Neural cell (in vitro differentiated cells): ENCODE results near the gene FAAH. TPM values are rescaled to one million over a fixed set of nuclear protein-coding genes. Genes with fewer than 3 reads are reported as not detected.

ENCODE experiments used
- H2AFZ ChIP-seq: fragments of 200-600, 300-800 bp; sonication (generic), shearing (Covaris generic); 2 replicates; pipeline ENCODE4 v1.6.0; 2014; ENCODE audit warnings: low read depth, mild to moderate bottlenecking, antibody characterized with exemption, low read length, moderate library complexity
- H3F3A ChIP-seq: fragments of 200-600 bp; shearing (Covaris generic); 2 replicates; pipeline ENCODE4 v1.6.1; 2016; ENCODE audit warnings: mild to moderate bottlenecking, moderate library complexity, mixed read lengths, antibody characterized with exemption, low read length; ENCODE audit not compliant: insufficient read depth, poor library complexity, severe bottlenecking
- H3K27ac ChIP-seq: fragments of 200-600, 300-800 bp; sonication (generic), shearing (Covaris generic); 2 replicates; pipeline ENCODE4 v1.5.1; 2014; ENCODE audit warnings: mild to moderate bottlenecking, low read length, moderate library complexity
- H3K27me3 ChIP-seq: fragments of 300-800, 200-600 bp; sonication (generic), shearing (Covaris generic); 2 replicates; pipeline ENCODE4 v1.6.0; 2014; ENCODE audit warnings: mild to moderate bottlenecking, low read depth, low read length, moderate library complexity; ENCODE audit not compliant: insufficient read depth
- H3K36me3 ChIP-seq: fragments of 300-800, 200-600 bp; sonication (generic), shearing (Covaris generic); 2 replicates; pipeline ENCODE4 v1.5.1; 2014; ENCODE audit warnings: mild to moderate bottlenecking, antibody characterized with exemption, low read length, moderate library complexity; ENCODE audit not compliant: insufficient read depth
- H3K4me2 ChIP-seq: fragments of 300-800, 200-600 bp; sonication (generic), shearing (Covaris generic); 2 replicates; pipeline ENCODE4 v1.6.0; 2014; ENCODE audit warnings: mild to moderate bottlenecking, low read length
- H3K4me3 ChIP-seq: fragments of 300-800, 200-600 bp; sonication (generic), shearing (Covaris generic); 2 replicates; pipeline ENCODE4 v1.5.1; 2014; ENCODE audit warnings: mild to moderate bottlenecking, low read length, moderate library complexity
- H3K79me2 ChIP-seq: fragments of 200-600 bp; shearing (Covaris generic); replicated peaks from 2 replicates; pipeline ENCODE4 v1.6.0; 2014; ENCODE audit warnings: mild to moderate bottlenecking, low read length, moderate library complexity; ENCODE audit not compliant: insufficient read depth
- H3K9ac ChIP-seq: fragments of 300-800, 200-600 bp; sonication (generic), shearing (Covaris generic); 2 replicates; pipeline ENCODE4 v1.6.1; 2016; ENCODE audit warnings: mild to moderate bottlenecking, low read length, mixed read lengths
- H3K9me2 ChIP-seq: fragments of 200-600 bp; shearing (Covaris generic); 2 replicates; pipeline ENCODE4 v1.6.1; 2016; ENCODE audit warnings: mild to moderate bottlenecking, low read length, mixed read lengths; ENCODE audit not compliant: insufficient read depth
- H3K9me3 ChIP-seq: fragments of 200-600, 300-800 bp; sonication (generic), shearing (Covaris generic); 2 replicates; pipeline ENCODE4 v1.6.1; 2016; ENCODE audit warnings: mild to moderate bottlenecking, mixed run types, low read length, moderate library complexity, mixed read lengths
- H4K20me1 ChIP-seq: fragments of 200-600 bp; shearing (Covaris generic); 2 replicates; pipeline ENCODE4 v1.6.1; 2016; ENCODE audit warnings: mild to moderate bottlenecking, mixed run types; ENCODE audit not compliant: insufficient read depth
- EP300 ChIP-seq: fragments of 450-650 bp; conservative IDR thresholded peaks from 2 replicates; pipeline ENCODE4 v1.6.1; 2014; ENCODE audit warnings: antibody characterized with exemption, mild to moderate bottlenecking, moderate library complexity; ENCODE audit not compliant: poor library complexity, severe bottlenecking
- EZH2 ChIP-seq: fragments of 200-600, 300-800 bp; shearing (Covaris generic), sonication (generic); IDR thresholded peaks from 2 replicates; pipeline ENCODE4 v1.6.1; 2014; ENCODE audit warnings: antibody characterized with exemption, low read length, borderline replicate concordance, mild to moderate bottlenecking; ENCODE audit not compliant: insufficient read depth, poor library complexity, severe bottlenecking
- MXI1 ChIP-seq: fragments of 450-650 bp; conservative IDR thresholded peaks from 2 replicates; pipeline ENCODE4 v1.6.1; 2014; ENCODE audit warnings: antibody characterized with exemption, mild to moderate bottlenecking; ENCODE audit not compliant: poor library complexity, severe bottlenecking
- POLR2AphosphoS5 ChIP-seq: IDR thresholded peaks from 2 replicates; pipeline ENCODE4 v1.6.1; 2012
- RAD21 ChIP-seq: fragments of 450-650 bp; conservative IDR thresholded peaks from 2 replicates; pipeline ENCODE4 v1.6.1; 2014; ENCODE audit warnings: antibody characterized with exemption, mild to moderate bottlenecking, moderate library complexity
- SMC3 ChIP-seq: fragments of 450-650 bp; conservative IDR thresholded peaks from 2 replicates; pipeline ENCODE4 v1.6.1; 2014; ENCODE audit warnings: antibody characterized with exemption, mild to moderate bottlenecking, moderate library complexity; ENCODE audit not compliant: poor library complexity
- polyA plus RNA-seq: library from polyadenylated mRNA; depleted of rRNA; stranded (reverse); fragments of >200 nt; gene quantifications from 2 replicates; pipeline ENCODE4 v1.2.3, GENCODE V29; 2014
- TF ChIP-seq, protein P1 (sequence below): IDR thresholded peaks from 2 replicates; pipeline ENCODE4 v1.6.1; 2012; ENCODE audit warnings: borderline replicate concordance
- TF ChIP-seq, protein P2 (sequence below): fragments of 450-650 bp; IDR thresholded peaks from 2 replicates; pipeline ENCODE4 v1.5.1; 2014; ENCODE audit warnings: antibody characterized with exemption, mild to moderate bottlenecking, moderate library complexity; ENCODE audit not compliant: poor library complexity, severe bottlenecking

Gene FAAH
- polyA plus RNA-seq, 1 donor from 2014 or later: 106 TPM

DNA sequence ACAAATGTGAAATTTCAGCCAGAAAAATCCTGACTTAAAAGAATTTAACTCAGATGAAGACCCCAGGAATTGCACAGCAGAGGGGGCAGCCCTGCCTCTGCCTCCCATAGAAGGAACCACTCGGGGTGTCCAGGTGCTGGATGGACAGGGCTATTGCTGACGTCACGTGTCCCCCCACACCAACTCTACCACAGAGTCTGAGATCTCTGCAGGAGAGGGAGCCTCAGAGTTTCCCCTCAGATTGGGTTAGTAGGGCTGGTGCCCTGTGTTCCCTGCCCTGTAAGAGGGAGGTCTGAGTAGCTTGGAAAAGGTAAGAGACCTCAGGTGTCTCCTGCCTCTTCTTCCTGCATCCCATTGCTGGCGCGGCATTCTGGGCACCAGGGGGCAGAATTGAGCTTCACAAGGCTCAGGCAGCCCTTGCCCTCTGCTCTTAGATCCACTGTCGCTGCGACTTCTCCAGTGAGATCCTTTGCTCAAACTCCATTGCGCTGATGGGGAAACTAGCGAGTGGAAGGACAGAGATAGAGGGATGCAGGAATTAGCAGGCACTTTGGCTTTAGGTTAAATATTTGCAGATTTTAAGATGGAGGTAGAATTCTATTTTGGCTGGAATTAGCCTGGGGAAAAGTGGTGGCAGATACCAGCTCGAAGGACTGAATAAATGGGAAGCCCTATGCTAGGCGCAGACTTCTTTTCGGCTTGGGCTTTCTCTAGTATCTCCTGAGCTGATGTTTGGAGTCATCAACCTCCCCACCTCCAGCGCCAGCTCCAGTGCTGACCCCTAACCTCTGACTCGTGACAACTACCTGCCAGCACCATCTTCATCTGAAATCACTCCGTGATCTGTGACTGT lies 52.8 kb downstream of the FAAH start:
- H3K27ac ChIP-seq: no peak overlapping the region
- H4K20me1 ChIP-seq: no peaks in the 10 kb centered on the region
- no peak overlapping the region for H2AFZ ChIP-seq
- no peak overlapping the region for H3K9ac ChIP-seq
- H3K4me2 ChIP-seq: no peak overlapping the region
- no peaks in the 10 kb centered on the region for H3K9me3 ChIP-seq
- no peak for TF ChIP-seq MXI1
- TF ChIP-seq, protein P1, sequence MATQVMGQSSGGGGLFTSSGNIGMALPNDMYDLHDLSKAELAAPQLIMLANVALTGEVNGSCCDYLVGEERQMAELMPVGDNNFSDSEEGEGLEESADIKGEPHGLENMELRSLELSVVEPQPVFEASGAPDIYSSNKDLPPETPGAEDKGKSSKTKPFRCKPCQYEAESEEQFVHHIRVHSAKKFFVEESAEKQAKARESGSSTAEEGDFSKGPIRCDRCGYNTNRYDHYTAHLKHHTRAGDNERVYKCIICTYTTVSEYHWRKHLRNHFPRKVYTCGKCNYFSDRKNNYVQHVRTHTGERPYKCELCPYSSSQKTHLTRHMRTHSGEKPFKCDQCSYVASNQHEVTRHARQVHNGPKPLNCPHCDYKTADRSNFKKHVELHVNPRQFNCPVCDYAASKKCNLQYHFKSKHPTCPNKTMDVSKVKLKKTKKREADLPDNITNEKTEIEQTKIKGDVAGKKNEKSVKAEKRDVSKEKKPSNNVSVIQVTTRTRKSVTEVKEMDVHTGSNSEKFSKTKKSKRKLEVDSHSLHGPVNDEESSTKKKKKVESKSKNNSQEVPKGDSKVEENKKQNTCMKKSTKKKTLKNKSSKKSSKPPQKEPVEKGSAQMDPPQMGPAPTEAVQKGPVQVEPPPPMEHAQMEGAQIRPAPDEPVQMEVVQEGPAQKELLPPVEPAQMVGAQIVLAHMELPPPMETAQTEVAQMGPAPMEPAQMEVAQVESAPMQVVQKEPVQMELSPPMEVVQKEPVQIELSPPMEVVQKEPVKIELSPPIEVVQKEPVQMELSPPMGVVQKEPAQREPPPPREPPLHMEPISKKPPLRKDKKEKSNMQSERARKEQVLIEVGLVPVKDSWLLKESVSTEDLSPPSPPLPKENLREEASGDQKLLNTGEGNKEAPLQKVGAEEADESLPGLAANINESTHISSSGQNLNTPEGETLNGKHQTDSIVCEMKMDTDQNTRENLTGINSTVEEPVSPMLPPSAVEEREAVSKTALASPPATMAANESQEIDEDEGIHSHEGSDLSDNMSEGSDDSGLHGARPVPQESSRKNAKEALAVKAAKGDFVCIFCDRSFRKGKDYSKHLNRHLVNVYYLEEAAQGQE: no peak
- TF ChIP-seq RAD21: peak; percentile 94
- peak; percentile 98 for TF ChIP-seq SMC3
- TF ChIP-seq, protein P2, sequence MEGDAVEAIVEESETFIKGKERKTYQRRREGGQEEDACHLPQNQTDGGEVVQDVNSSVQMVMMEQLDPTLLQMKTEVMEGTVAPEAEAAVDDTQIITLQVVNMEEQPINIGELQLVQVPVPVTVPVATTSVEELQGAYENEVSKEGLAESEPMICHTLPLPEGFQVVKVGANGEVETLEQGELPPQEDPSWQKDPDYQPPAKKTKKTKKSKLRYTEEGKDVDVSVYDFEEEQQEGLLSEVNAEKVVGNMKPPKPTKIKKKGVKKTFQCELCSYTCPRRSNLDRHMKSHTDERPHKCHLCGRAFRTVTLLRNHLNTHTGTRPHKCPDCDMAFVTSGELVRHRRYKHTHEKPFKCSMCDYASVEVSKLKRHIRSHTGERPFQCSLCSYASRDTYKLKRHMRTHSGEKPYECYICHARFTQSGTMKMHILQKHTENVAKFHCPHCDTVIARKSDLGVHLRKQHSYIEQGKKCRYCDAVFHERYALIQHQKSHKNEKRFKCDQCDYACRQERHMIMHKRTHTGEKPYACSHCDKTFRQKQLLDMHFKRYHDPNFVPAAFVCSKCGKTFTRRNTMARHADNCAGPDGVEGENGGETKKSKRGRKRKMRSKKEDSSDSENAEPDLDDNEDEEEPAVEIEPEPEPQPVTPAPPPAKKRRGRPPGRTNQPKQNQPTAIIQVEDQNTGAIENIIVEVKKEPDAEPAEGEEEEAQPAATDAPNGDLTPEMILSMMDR: peak; percentile 93
- no peak overlapping the region for H3K4me3 ChIP-seq
- no peaks in the 10 kb centered on the region for H3K79me2 ChIP-seq
- no peaks in the 10 kb centered on the region for H3K36me3 ChIP-seq
- no peaks in the 10 kb centered on the region for H3F3A ChIP-seq
- H3K27me3 ChIP-seq: peaks cover 80% of the 10 kb centered on the region
- no peaks in the 10 kb centered on the region for H3K9me2 ChIP-seq

DNA sequence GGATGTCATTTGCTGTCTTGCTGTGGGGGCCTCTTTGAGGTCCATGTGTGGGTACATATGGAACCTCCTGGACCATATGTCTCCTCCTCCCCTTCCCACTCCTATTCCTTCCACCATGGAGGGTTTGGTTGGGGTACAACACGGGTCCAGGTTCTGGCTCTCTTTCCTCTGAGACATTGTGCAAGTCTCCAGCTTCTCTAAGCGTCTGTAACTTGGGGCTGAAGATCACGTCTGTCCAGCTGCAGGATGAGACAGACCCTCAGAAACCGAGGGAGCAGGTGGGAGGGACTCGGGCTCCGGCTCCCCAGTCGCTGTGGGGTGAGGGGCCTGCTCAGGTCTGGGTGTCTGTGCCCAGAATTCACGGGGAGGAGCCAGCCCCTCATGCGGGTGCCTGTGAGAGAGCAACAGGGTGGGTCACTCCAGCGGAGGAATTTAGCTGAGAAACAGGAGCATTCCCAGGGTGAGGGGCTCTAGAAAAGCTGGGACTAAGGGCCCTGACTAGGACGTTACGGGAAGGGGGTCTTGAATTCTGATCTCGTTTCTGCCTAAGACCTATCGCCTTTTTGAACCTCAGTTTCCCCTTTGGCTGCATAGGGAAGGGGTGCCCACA lies 53.5 kb downstream of the FAAH start:
- Histone ChIP-seq H3K4me2 (no peak overlapping the region), H3K4me3 (peak overlapping the region; percentile 46), H2AFZ (no peak overlapping the region), H4K20me1 (no peaks in the 10 kb centered on the region), H3K9me3 (no peaks in the 10 kb centered on the region), H3K27me3 (peaks cover 86% of the 10 kb centered on the region), H3K9ac (no peak overlapping the region), H3K9me2 (no peaks in the 10 kb centered on the region), H3K27ac (no peak overlapping the region), H3K36me3 (no peaks in the 10 kb centered on the region), H3K79me2 (no peaks in the 10 kb centered on the region), H3F3A (no peaks in the 10 kb centered on the region)
- TF ChIP-seq SMC3: no peak
- TF ChIP-seq MXI1: no peak
- TF ChIP-seq POLR2AphosphoS5: no peak
- no peak for TF ChIP-seq EP300
- TF ChIP-seq RAD21: no peak
- no peak for TF ChIP-seq EZH2
